ENCODE results near the gene NOB1. TPM values are rescaled to one million over a fixed set of nuclear protein-coding genes. Genes with fewer than 3 reads are reported as not detected.

Gene NOB1
- total RNA-seq, 1 experiment from 2014 or later = 101 TPM

DNA sequence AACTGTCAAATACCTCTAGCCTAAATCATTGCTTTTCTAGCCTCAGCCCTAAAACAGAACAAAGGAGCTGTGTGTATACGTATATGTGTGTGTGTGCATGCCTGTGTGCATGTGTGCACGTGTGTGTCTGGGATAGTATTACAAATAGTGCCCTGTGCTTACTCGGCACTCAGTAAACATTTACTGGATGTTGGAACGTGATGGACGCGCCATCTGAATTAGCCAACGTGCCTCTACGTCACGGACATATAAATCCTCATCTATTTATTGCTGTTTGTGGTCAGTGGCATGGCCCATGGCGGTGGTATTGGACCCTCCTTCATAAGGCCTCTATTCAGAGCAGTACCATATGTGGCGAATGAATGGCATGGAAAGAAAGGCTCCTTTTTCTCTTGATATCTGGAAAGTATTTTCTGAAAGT, 44.9 kb upstream of the NOB1 start:
- H3K18ac ChIP-seq (ENCODE audit: insufficient read length, low read depth, low read length) = no peak overlapping the region
- no peak overlapping the region for H3T11ph ChIP-seq (ENCODE audit: low read length)
- no peak overlapping the region for H2BK5ac ChIP-seq (ENCODE audit: insufficient read length, low read length)
- no CpG with 5 or more reads among the region's 11 CpGs for WGBS (ENCODE audit: extremely low coverage, insufficient read length, low lambda C conversion rate)
- H2BK20ac ChIP-seq (ENCODE audit: low read depth, low read length, poor library complexity, severe bottlenecking) = no peak overlapping the region
- no peaks in the 10 kb centered on the region for H3K4me1 ChIP-seq (ENCODE audit: insufficient read depth, low read length)
- H3K79me1 ChIP-seq (ENCODE audit: insufficient read depth, low read depth, low read length, poor library complexity, severe bottlenecking) = no peaks in the 10 kb centered on the region
- no peak overlapping the region for H3K23ac ChIP-seq (ENCODE audit: insufficient read length, low read depth, low read length)
- DNase-seq = no peak
- no peak overlapping the region for H4K91ac ChIP-seq (ENCODE audit: insufficient read length, low read depth, low read length)
- no peaks in the 10 kb centered on the region for H3K79me2 ChIP-seq (ENCODE audit: insufficient read depth, low read length)
- H3K56ac ChIP-seq (ENCODE audit: insufficient read length, low read depth, low read length) = no peak overlapping the region
- Mint-ChIP-seq H3K9me3 (no peaks in the 10 kb centered on the region), H3K4me1 (peaks cover 5 to 17% of the 10 kb centered on the region in 2 experiments), H3K36me3 (ENCODE audit: insufficient read depth in 1 of 3, low read depth in 3 of 3) (peaks cover 7 to 21% (median 20%) of the 10 kb centered on the region in 3 experiments; a peak in 6 of 7 replicates), H3K27ac (peak overlapping the region in 1 of 3 experiments; percentile 49; a peak in 3 of 7 replicates), H3K4me3 (no peak overlapping the region), H3K27me3 (ENCODE audit: low read depth) (no peaks in the 10 kb centered on the region)
- no peak overlapping the region for H4K5ac ChIP-seq (ENCODE audit: insufficient read length, low read depth, low read length)
- H2AFZ ChIP-seq (ENCODE audit: low read length) = no peak overlapping the region
- no peak overlapping the region for H2BK120ac ChIP-seq (ENCODE audit: low read depth, low read length, poor library complexity, severe bottlenecking)
- no peak overlapping the region for H2BK12ac ChIP-seq (ENCODE audit: insufficient read length, low read depth, low read length)
- no peak overlapping the region for H3K14ac ChIP-seq (ENCODE audit: insufficient read depth, low read length)
- no peak overlapping the region for H4K8ac ChIP-seq (replicated peaks; ENCODE audit: insufficient read length, low read depth, low read length)
- H3K27me3 ChIP-seq (ENCODE audit: insufficient read depth, low read length) = no peaks in the 10 kb centered on the region
- H3K9ac ChIP-seq (ENCODE audit: extremely low read depth, insufficient read length, low read length) = no peak overlapping the region
- H3K4ac ChIP-seq (ENCODE audit: low read depth, low read length) = no peak overlapping the region
- H2BK15ac ChIP-seq (ENCODE audit: low read depth, low read length) = no peak overlapping the region
- H3K9me3 ChIP-seq (ENCODE audit: control insufficient read depth, low read depth, low read length) = no peaks in the 10 kb centered on the region
- H3K4me2 ChIP-seq (ENCODE audit: insufficient read depth, insufficient read length, low read length) = no peak overlapping the region
- H2AK5ac ChIP-seq (ENCODE audit: insufficient read length, low read length) = no peak overlapping the region
- no peaks in the 10 kb centered on the region for H4K20me1 ChIP-seq (ENCODE audit: control insufficient read depth, insufficient read depth, insufficient read length)
- no peaks in the 10 kb centered on the region for H3K23me2 ChIP-seq (ENCODE audit: insufficient read length, low read depth, low read length, poor library complexity, severe bottlenecking)
- no peak overlapping the region for H3K27ac ChIP-seq (ENCODE audit: insufficient read length, low read depth, low read length)
- TF ChIP-seq, protein P1, sequence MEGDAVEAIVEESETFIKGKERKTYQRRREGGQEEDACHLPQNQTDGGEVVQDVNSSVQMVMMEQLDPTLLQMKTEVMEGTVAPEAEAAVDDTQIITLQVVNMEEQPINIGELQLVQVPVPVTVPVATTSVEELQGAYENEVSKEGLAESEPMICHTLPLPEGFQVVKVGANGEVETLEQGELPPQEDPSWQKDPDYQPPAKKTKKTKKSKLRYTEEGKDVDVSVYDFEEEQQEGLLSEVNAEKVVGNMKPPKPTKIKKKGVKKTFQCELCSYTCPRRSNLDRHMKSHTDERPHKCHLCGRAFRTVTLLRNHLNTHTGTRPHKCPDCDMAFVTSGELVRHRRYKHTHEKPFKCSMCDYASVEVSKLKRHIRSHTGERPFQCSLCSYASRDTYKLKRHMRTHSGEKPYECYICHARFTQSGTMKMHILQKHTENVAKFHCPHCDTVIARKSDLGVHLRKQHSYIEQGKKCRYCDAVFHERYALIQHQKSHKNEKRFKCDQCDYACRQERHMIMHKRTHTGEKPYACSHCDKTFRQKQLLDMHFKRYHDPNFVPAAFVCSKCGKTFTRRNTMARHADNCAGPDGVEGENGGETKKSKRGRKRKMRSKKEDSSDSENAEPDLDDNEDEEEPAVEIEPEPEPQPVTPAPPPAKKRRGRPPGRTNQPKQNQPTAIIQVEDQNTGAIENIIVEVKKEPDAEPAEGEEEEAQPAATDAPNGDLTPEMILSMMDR (conservative IDR thresholded peaks at IDR 0.05) = no peak

Data from H9 (cell line).